ENCODE measurements around the gene PIK3R6.

PIK3R6 gene

GRCh38 chr17:8867361-8867981, at the start of gene PIK3R6:
Gene PIK3R6, minus strand, starts transcription at chr17:8867674. Its CDS starts 17,880 bp downstream, at chr17:8849794.
- no peak for DNase-seq

- DNase-seq, result no peak
These were observed 49.0 kb upstream of the PIK3R6 start for GRCh38 chr17:8916466-8916865.

GRCh38 chr17:8914554-8914953, 47.1 kb upstream of the PIK3R6 start:
- DNase-seq, result no peak

GRCh38 chr17:8913879-8914278, 46.4 kb upstream of the PIK3R6 start:
- DNase-seq, result no peak

GRCh38 chr17:8913091-8913490, 45.6 kb upstream of the PIK3R6 start:
- no peak for DNase-seq

GRCh38 chr17:8912084-8912981, 44.9 kb upstream of the PIK3R6 start:
- no peak for DNase-seq

GRCh38 chr17:8910969-8911604, 43.6 kb upstream of the PIK3R6 start:
- no peak for DNase-seq

GRCh38 chr17:8909586-8910270, 42.3 kb upstream of the PIK3R6 start:
- no peak for DNase-seq

GRCh38 chr17:8905331-8905730, 37.9 kb upstream of the PIK3R6 start:
- DNase-seq, result no peak

GRCh38 chr17:8904686-8905085, 37.2 kb upstream of the PIK3R6 start:
- DNase-seq, result no peak

GRCh38 chr17:8904201-8904600, 36.7 kb upstream of the PIK3R6 start:
- no peak for DNase-seq

- no peak for DNase-seq
These were observed 33.4 kb upstream of the PIK3R6 start for GRCh38 chr17:8900626-8901585.

GRCh38 chr17:8900207-8900606, 32.7 kb upstream of the PIK3R6 start:
- DNase-seq, result no peak

GRCh38 chr17:8898636-8899035, 31.2 kb upstream of the PIK3R6 start:
- no peak for DNase-seq

GRCh38 chr17:8898126-8898525, 30.7 kb upstream of the PIK3R6 start:
- DNase-seq, result no peak

- no peak for DNase-seq
These were observed 29.5 kb upstream of the PIK3R6 start for GRCh38 chr17:8896641-8897635.

- DNase-seq, result no peak
These were observed 28.6 kb upstream of the PIK3R6 start for GRCh38 chr17:8896087-8896486.

GRCh38 chr17:8894673-8895578, 27.5 kb upstream of the PIK3R6 start:
- DNase-seq, result peak; percentile 74

GRCh38 chr17:8894202-8894671, 26.8 kb upstream of the PIK3R6 start:
- no peak for DNase-seq
